ENCODE results near the gene BCAP31. TPM values are rescaled to one million over a fixed set of nuclear protein-coding genes. Genes with fewer than 3 reads are reported as not detected.

The BCAP31 gene
- total RNA-seq, 4 donors from 2014 or later = 76.4 to 129 (median 101) TPM

- peaks cover 4 to 45% (median 27%) of the 10 kb centered on the region in 4 donors for H3K36me3 ChIP-seq
- H3K4me3 ChIP-seq = no peak overlapping the region
- TF ChIP-seq POLR2AphosphoS5 (IDR thresholded peaks at IDR 0.05) (no peak), POLR2A (IDR thresholded peaks at IDR 0.05; ENCODE audit: low read depth) (no peak), EP300 (IDR thresholded peaks at IDR 0.05) (no peak), CTCF (IDR thresholded peaks at IDR 0.05) (no peak)
- intact Hi-C loops (cut with DNase I) = no loop called here
- WGBS = 84% methylated on average over 17 of the region's 30 CpGs
- H3K4me1 ChIP-seq = no peaks in the 10 kb centered on the region
- H3K27me3 ChIP-seq = no peaks in the 10 kb centered on the region
- no peak for DNase-seq (ENCODE audit: extremely low spot score)
- H3K9me3 ChIP-seq = peaks cover 0 to 9% (median 0%) of the 10 kb centered on the region in 4 donors
- H3K27ac ChIP-seq (replicated peaks in 1 of 4) = no peak overlapping the region
Observed at GRCh38 chrX:153736071-153736820, 12.1 kb upstream of the BCAP31 start.

GRCh38 chrX:153735274-153735673, 11.1 kb upstream of the BCAP31 start:
- no peak for TF ChIP-seq CTCF (IDR thresholded peaks at IDR 0.05)
- TF ChIP-seq POLR2A (IDR thresholded peaks at IDR 0.05; ENCODE audit: low read depth) = no peak
- no peak for TF ChIP-seq POLR2AphosphoS5 (IDR thresholded peaks at IDR 0.05)
- TF ChIP-seq EP300 (IDR thresholded peaks at IDR 0.05) = no peak
- intact Hi-C loops (cut with DNase I) = no loop called here
- DNase-seq (ENCODE audit: extremely low spot score) = no peak
- Histone ChIP-seq H3K4me3 (no peak overlapping the region), H3K4me1 (no peaks in the 10 kb centered on the region), H3K27ac (replicated peaks in 1 of 4) (no peak overlapping the region), H3K36me3 (peaks cover 4 to 40% (median 22%) of the 10 kb centered on the region in 4 donors), H3K9me3 (peaks cover 0 to 9% (median 0%) of the 10 kb centered on the region in 4 donors), H3K27me3 (no peaks in the 10 kb centered on the region)
- WGBS = 87% methylated on average over 9 of the region's 9 CpGs

- no peaks in the 10 kb centered on the region for H3K4me1 ChIP-seq
- TF ChIP-seq POLR2AphosphoS5 (IDR thresholded peaks at IDR 0.05) (no peak), CTCF (IDR thresholded peaks at IDR 0.05) (no peak), EP300 (IDR thresholded peaks at IDR 0.05) (no peak), POLR2A (IDR thresholded peaks at IDR 0.05; ENCODE audit: low read depth) (no peak)
- H3K27me3 ChIP-seq = no peaks in the 10 kb centered on the region
- intact Hi-C loops (cut with DNase I) = no loop called here
- no peak overlapping the region for H3K4me3 ChIP-seq
- peaks cover 4 to 40% (median 21%) of the 10 kb centered on the region in 4 donors for H3K36me3 ChIP-seq
- H3K9me3 ChIP-seq = peaks cover 0 to 9% (median 0%) of the 10 kb centered on the region in 4 donors
- no peak overlapping the region for H3K27ac ChIP-seq (replicated peaks in 1 of 4)
- DNase-seq (ENCODE audit: extremely low spot score) = no peak
- WGBS = 83% methylated on average over 2 of the region's 2 CpGs
Observed at GRCh38 chrX:153734871-153735270, 10.7 kb upstream of the BCAP31 start.

- WGBS = 79% methylated on average over 14 of the region's 15 CpGs
- DNase-seq (ENCODE audit: extremely low spot score) = no peak
- intact Hi-C loops (cut with DNase I) = no loop called here
- Histone ChIP-seq H3K4me1 (peaks cover 0 to 6% (median 4%) of the 10 kb centered on the region in 4 donors), H3K4me3 (no peak overlapping the region), H3K9me3 (peaks cover 0 to 9% (median 0%) of the 10 kb centered on the region in 4 donors), H3K27me3 (no peaks in the 10 kb centered on the region), H3K27ac (replicated peaks in 1 of 4) (no peak overlapping the region), H3K36me3 (peaks cover 4 to 45% (median 22%) of the 10 kb centered on the region in 4 donors)
- TF ChIP-seq POLR2AphosphoS5 (IDR thresholded peaks at IDR 0.05) (no peak), EP300 (IDR thresholded peaks at IDR 0.05) (no peak), CTCF (IDR thresholded peaks at IDR 0.05) (no peak), POLR2A (IDR thresholded peaks at IDR 0.05; ENCODE audit: low read depth) (no peak)
Observed at GRCh38 chrX:153733651-153734240, 9.6 kb upstream of the BCAP31 start.

Measured in esophagus muscularis mucosa (tissue), 4 donors.